IMR-90 (cell line): ENCODE data around the gene SRD5A1. TPM values are rescaled to one million over a fixed set of nuclear protein-coding genes. Genes with fewer than 3 reads are reported as not detected.

ENCODE experiments used
- ATAC-seq: fragments of 200-7000 bp; cut with Tn5 transposase; 2 replicates; pipeline ENCODE4 v1.9.1; 2020; ENCODE audit warnings: low read depth, mild to moderate bottlenecking, moderate library complexity
- BruUV-seq: library from RNA; stranded (reverse); fragments of 400-500 nt; replicated peaks from 2 replicates; lab custom pipeline; 2021; lab: Mats Ljungman, UMichigan
- CTCF ChIA-PET: fragments of 300-600 bp; formaldehyde crosslinking; extraction: SDS; loops from one replicate; lab custom pipeline; 2021; ENCODE audit warnings: antibody characterized with exemption; lab: Yijun Ruan, JAX
- POLR2A ChIA-PET: fragments of 300-600 bp; sonication (Branson Sonifier 250); formaldehyde crosslinking; loops from one replicate; lab custom pipeline; 2022; ENCODE audit warnings: antibody characterized with exemption; ENCODE audit not compliant: unreplicated experiment; lab: Charles Lee
- DNase-seq: peaks from one replicate; pipeline ENCODE4 v3.0.0; 2013
- H2AFZ ChIP-seq: replicated peaks from 2 replicates; pipeline ENCODE3; 2013; ENCODE audit warnings: low read length, mild to moderate bottlenecking; ENCODE audit not compliant: poor library complexity
- H2AK5ac ChIP-seq: 2 replicates; pipeline ENCODE4 v1.6.1; 2013; ENCODE audit warnings: low read depth, low read length, inconsistent platforms
- H2AK9ac ChIP-seq: replicated peaks from 2 replicates; pipeline ENCODE3; 2013; ENCODE audit warnings: mild to moderate bottlenecking, low read depth, low read length, moderate library complexity; ENCODE audit not compliant: poor library complexity
- H2BK120ac ChIP-seq: 2 replicates; pipeline ENCODE4 v1.6.1; 2013; ENCODE audit warnings: low read depth, low read length, inconsistent platforms
- H2BK15ac ChIP-seq: 3 replicates; pipeline ENCODE4 v1.6.1; 2013; ENCODE audit warnings: low read depth, low read length, inconsistent platforms
- H2BK20ac ChIP-seq: 2 replicates; pipeline ENCODE4 v1.6.1; 2013; ENCODE audit warnings: low read depth, mild to moderate bottlenecking, inconsistent platforms, low read length, moderate library complexity
- H2BK5ac ChIP-seq: 2 replicates; pipeline ENCODE4 v1.6.1; 2013; ENCODE audit warnings: mild to moderate bottlenecking, low read depth, low read length, inconsistent platforms; ENCODE audit not compliant: poor library complexity, severe bottlenecking
- H3K14ac ChIP-seq: replicated peaks from 2 replicates; pipeline ENCODE4 v1.6.1; 2013; ENCODE audit warnings: low read depth, low read length, inconsistent platforms
- H3K18ac ChIP-seq: 2 replicates; pipeline ENCODE4 v1.6.1; 2013; ENCODE audit warnings: low read depth, low read length, control low read depth
- H3K23ac ChIP-seq: 2 replicates; pipeline ENCODE4 v1.6.1; 2013; ENCODE audit warnings: low read depth, low read length, inconsistent platforms
- H3K27ac ChIP-seq: 2 replicates; pipeline ENCODE4 v1.5.1; 2013; ENCODE audit warnings: mild to moderate bottlenecking, control low read depth, low read length; ENCODE audit not compliant: insufficient read depth
- H3K27me3 ChIP-seq: 2 replicates; pipeline ENCODE4 v1.6.1; 2013; ENCODE audit warnings: low read length; ENCODE audit not compliant: control insufficient read depth, insufficient read depth
- H3K36me3 ChIP-seq: 2 replicates; pipeline ENCODE4 v1.6.1; 2013; ENCODE audit warnings: low read length, mixed read lengths; ENCODE audit not compliant: control insufficient read depth, insufficient read depth
- H3K4ac ChIP-seq: 2 replicates; pipeline ENCODE4 v1.6.1; 2013; ENCODE audit warnings: low read depth, low read length, inconsistent platforms
- H3K4me1 ChIP-seq: 2 replicates; pipeline ENCODE4 v1.6.1; 2013; ENCODE audit warnings: low read length, mixed read lengths; ENCODE audit not compliant: control insufficient read depth, insufficient read depth
- H3K4me2 ChIP-seq: 2 replicates; pipeline ENCODE4 v1.6.1; 2013; ENCODE audit warnings: low read depth, mild to moderate bottlenecking, control low read depth, low read length, moderate library complexity
- H3K4me3 ChIP-seq: 2 replicates; pipeline ENCODE4 v1.5.1; 2013; ENCODE audit warnings: low read depth, mild to moderate bottlenecking, control low read depth, low read length, moderate library complexity; ENCODE audit not compliant: insufficient read depth
- H3K56ac ChIP-seq: 2 replicates; pipeline ENCODE4 v1.6.1; 2013; ENCODE audit warnings: low read length, inconsistent platforms; ENCODE audit not compliant: insufficient read depth; ENCODE audit errors: extremely low read depth
- H3K79me1 ChIP-seq, 2 experiments: 2 replicates each; pipeline ENCODE4 v1.6.1; 2013; ENCODE audit warnings: low read length in 2 of 2, inconsistent platforms in 1 of 2, low read depth in 1 of 2
- H3K9ac ChIP-seq: 2 replicates; pipeline ENCODE4 v1.6.1; 2013; ENCODE audit warnings: low read depth, low read length, control low read depth
- H3K9me1 ChIP-seq: 2 replicates; pipeline ENCODE4 v1.6.1; 2013; ENCODE audit warnings: low read length, inconsistent platforms; ENCODE audit not compliant: insufficient read depth
- H3K9me3 ChIP-seq: 2 replicates; pipeline ENCODE4 v1.6.1; 2013; ENCODE audit warnings: low read length; ENCODE audit not compliant: control insufficient read depth, insufficient read depth
- H4K20me1 ChIP-seq: 2 replicates; pipeline ENCODE4 v1.6.1; 2013; ENCODE audit warnings: low read length, inconsistent platforms; ENCODE audit not compliant: insufficient read depth
- H4K5ac ChIP-seq: 2 replicates; pipeline ENCODE4 v1.6.1; 2013; ENCODE audit warnings: mild to moderate bottlenecking, low read depth, low read length, control low read depth
- H4K8ac ChIP-seq, 2 experiments: 2 replicates each; pipeline ENCODE4 v1.6.1; 2013; ENCODE audit warnings: low read depth in 2 of 2, low read length in 2 of 2, control low read depth in 1 of 2, inconsistent platforms in 1 of 2
- H4K91ac ChIP-seq: 2 replicates; pipeline ENCODE4 v1.6.1; 2013; ENCODE audit warnings: low read depth, low read length, inconsistent platforms; ENCODE audit not compliant: insufficient read depth
- BHLHE40 ChIP-seq: fragments of 150-350 bp; IDR thresholded peaks from 2 replicates; pipeline ENCODE4 v1.6.1; 2016; ENCODE audit warnings: mild to moderate bottlenecking, low read depth, low read length
- CHD1 ChIP-seq: IDR thresholded peaks from 2 replicates; pipeline ENCODE4 v1.6.1; 2012; ENCODE audit warnings: low read depth, low read length, improper control_type of control experiment
- MAFK ChIP-seq: IDR thresholded peaks from 2 replicates; pipeline ENCODE4 v1.6.1; 2012; ENCODE audit warnings: low read depth, low read length, improper control_type of control experiment
- MAZ ChIP-seq: IDR thresholded peaks from 2 replicates; pipeline ENCODE4 v1.6.1; 2012; ENCODE audit warnings: low read depth, mild to moderate bottlenecking, low read length, improper control_type of control experiment, moderate library complexity, borderline replicate concordance
- NFE2L2 ChIP-seq: fragments of 150-350 bp; IDR thresholded peaks from 2 replicates; pipeline ENCODE4 v1.6.1; 2016; ENCODE audit warnings: low read depth, mild to moderate bottlenecking, low read length
- POLR2A ChIP-seq: IDR thresholded peaks from 2 replicates; pipeline ENCODE4 v1.6.1; 2012; ENCODE audit warnings: mild to moderate bottlenecking, low read depth, low read length
- RAD21 ChIP-seq: IDR thresholded peaks from 2 replicates; pipeline ENCODE4 v1.6.1; 2012; ENCODE audit warnings: low read length, improper control_type of control experiment
- RCOR1 ChIP-seq: IDR thresholded peaks from 2 replicates; pipeline ENCODE4 v1.6.1; 2012; ENCODE audit warnings: mild to moderate bottlenecking, low read length, improper control_type of control experiment; ENCODE audit not compliant: insufficient replicate concordance
- RFX5 ChIP-seq: IDR thresholded peaks from 2 replicates; pipeline ENCODE4 v1.8.0; 2012; ENCODE audit warnings: low read depth, mild to moderate bottlenecking, low read length, moderate library complexity
- SMC3 ChIP-seq: fragments of 150-350 bp; IDR thresholded peaks from 2 replicates; pipeline ENCODE4 v1.6.1; 2016; ENCODE audit warnings: low read depth, mild to moderate bottlenecking, antibody characterized with exemption, low read length, moderate library complexity
- WGBS, 2 experiments: methylation state at CpG; one replicate each; pipeline versions ENCODE4 v1.1.5 to v1.1.7; 2013; ENCODE audit warnings: missing lambda C conversion rate in 2 of 2; ENCODE audit not compliant: insufficient read length in 1 of 2; ENCODE audit errors: extremely low coverage in 2 of 2; 5-methylcytosine and 5-hydroxymethylcytosine counted together
- dilution Hi-C: fragments of 300-500 bp; cut with HindIII; formaldehyde crosslinking; loops from one replicate; pipeline ENCODE4 v1.14.3; 2018; ENCODE audit warnings: low sequenced_read_pairs; ENCODE audit not compliant: unreplicated experiment
- in situ Hi-C: fragments of 300-500 bp; cut with MboI; formaldehyde crosslinking; loops from 3 replicates; pipeline ENCODE4 v1.14.3; 2019; ENCODE audit warnings: low sequenced_read_pairs, inconsistent platforms, mixed read lengths
- intact Hi-C: fragments of 100-400 bp; cut with micrococcal nuclease; formaldehyde crosslinking; loops from 2 replicates; pipeline ENCODE4 v1.10.0; 2022
- polyA plus RNA-seq, 3 experiments: library from polyadenylated mRNA; depleted of rRNA; stranded (reverse); fragments of >200 nt; gene quantifications; 2 replicates each; pipeline ENCODE4 v1.2.3, GENCODE V29; 2012; ENCODE audit warnings: low replicate concordance in 1 of 3
- total RNA-seq: library from RNA; depleted of rRNA; stranded (reverse); fragments of >200 nt; gene quantifications from 2 replicates; pipeline ENCODE4 v1.2.3, GENCODE V29; 2012
- TF ChIP-seq, protein P1 (sequence below): conservative IDR thresholded peaks from 2 replicates; pipeline ENCODE4 v1.5.1; 2012; ENCODE audit warnings: mild to moderate bottlenecking, low read depth, low read length, improper control_type of control experiment
- TF ChIP-seq, protein P2 (sequence below): fragments of 150-350 bp; IDR thresholded peaks from 2 replicates; pipeline ENCODE4 v1.6.1; 2016; ENCODE audit warnings: low read depth, mild to moderate bottlenecking, low read length, moderate library complexity, borderline replicate concordance
- TF ChIP-seq, protein P3 (sequence below): fragments of 150-350 bp; IDR thresholded peaks from 2 replicates; pipeline ENCODE4 v1.6.1; 2017; ENCODE audit warnings: mild to moderate bottlenecking, antibody characterized with exemption, low read length, low read depth

Gene SRD5A1
- total and polyA plus RNA-seq, 2 of the 4 experiments (the other 2 are of a cell fraction), result 6.3 to 18.2 TPM

DNA sequence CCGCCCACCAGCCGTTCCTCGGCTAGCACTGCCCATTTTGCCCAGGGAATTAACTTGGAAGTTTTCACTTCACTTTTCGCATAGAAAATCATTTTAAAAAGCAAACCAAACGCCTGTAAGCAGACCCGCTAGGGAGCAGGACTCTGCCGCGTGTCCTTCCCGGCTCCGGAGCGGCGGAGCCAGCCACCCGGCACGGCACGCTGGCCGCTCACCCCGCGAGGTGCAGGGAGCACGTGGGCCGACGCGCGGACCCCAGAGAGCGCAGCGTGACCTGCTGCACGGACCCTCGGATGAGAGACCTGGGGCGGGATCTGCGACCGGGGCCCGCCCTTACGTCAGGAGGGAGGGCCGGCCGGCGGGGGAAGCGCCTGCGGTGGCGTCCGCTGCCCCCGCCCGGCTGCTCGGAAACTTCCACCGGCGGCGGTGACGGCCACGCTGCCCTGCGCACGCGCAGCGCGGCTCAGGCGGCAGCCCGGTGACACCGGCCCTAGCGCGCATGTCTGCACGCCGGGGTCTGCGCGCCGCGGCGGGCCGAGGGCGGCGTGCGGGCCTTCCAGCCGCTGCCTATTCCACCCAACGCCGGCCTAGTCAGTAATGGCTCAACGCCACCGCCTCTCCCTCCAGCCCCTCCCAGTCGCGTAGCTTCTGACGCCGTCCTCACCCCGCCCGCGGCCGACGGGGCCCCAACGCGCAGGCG, 79.5 kb downstream of the SRD5A1 start:
- H2BK5ac ChIP-seq, result peak overlapping the region; percentile 93
- peak overlapping the region; percentile 87; the same call in 1 of the 2 replicates for H2AK5ac ChIP-seq
- peak overlapping the region; percentile 97 for H2AK9ac ChIP-seq
- dilution Hi-C loops (no loop called here), intact Hi-C loops (loop anchor here (2.0 to 5.0 kb wide), 3 partner anchors 20 to 80 kb away; partner anchors contain the start of genes NSUN2 and SRD5A1), in situ Hi-C loops (no loop called here)
- ATAC-seq (peak; percentile 79), DNase-seq (peak; percentile 94)
- H4K5ac ChIP-seq, result no peak overlapping the region
- no TSS peak for BruUV-seq
- peak overlapping the region; percentile 95 for H3K14ac ChIP-seq
- peak overlapping the region; percentile 74; the same call in 1 of the 2 replicates for H2BK120ac ChIP-seq
- peak overlapping the region; percentile 93 for H3K4ac ChIP-seq
- no peak overlapping the region; the same call in 2 of the 3 replicates for H2BK15ac ChIP-seq
- peak overlapping the region; percentile 60 for H3K9ac ChIP-seq
- peak overlapping the region; percentile 99; the same call in 1 of the 2 replicates for H3K23ac ChIP-seq
- no peaks in the 10 kb centered on the region for H3K36me3 ChIP-seq
- peak overlapping the region; percentile 66; the same call in 1 of the 2 replicates for H3K56ac ChIP-seq
- 0% methylated on average over 29 of the region's 85 CpGs; no CpG with 5 or more reads in 1 of the 2 experiments for WGBS, 2 experiments
- H3K9me1 ChIP-seq, result peaks cover 32% of the 10 kb centered on the region
- peak overlapping the region; percentile 96 for H3K4me2 ChIP-seq
- peaks cover 19% of the 10 kb centered on the region for H3K4me1 ChIP-seq
- H3K79me1 ChIP-seq, result peaks cover 4 to 40% of the 10 kb centered on the region in 2 experiments; a peak in 3 of 4 replicates
- H4K8ac ChIP-seq, result peak overlapping the region; percentile 44 to 66; a peak in 3 of 4 replicates
- peak overlapping the region; percentile 78 for H4K91ac ChIP-seq
- no peak overlapping the region for H2BK20ac ChIP-seq
- no peaks in the 10 kb centered on the region for H3K27me3 ChIP-seq
- H4K20me1 ChIP-seq, result peaks cover 36% of the 10 kb centered on the region
- POLR2A ChIA-PET, result no interaction called here
- peak overlapping the region; percentile 78 for H3K4me3 ChIP-seq
- no peaks in the 10 kb centered on the region for H3K9me3 ChIP-seq
- 0 out of 2 replicates have a peak overlapping the region, but pooled peaks have one; percentile 7 for H3K18ac ChIP-seq
- H3K27ac ChIP-seq, result peak overlapping the region; percentile 88
- CTCF ChIA-PET, result interaction anchor here (1.0 kb wide), 1 partner anchor 14 kb away, joined by 3 read pairs; no protein-coding TSS in a partner anchor
- peak overlapping the region; percentile 96 for H2AFZ ChIP-seq
- TF ChIP-seq MAZ (peak; percentile 99), SMC3 (0 out of 2 replicates have a peak, but pooled peaks have one; percentile 3), BHLHE40 (no peak; the same call in 1 of the 2 replicates), RCOR1 (no peak), RFX5 (no peak), POLR2A (peak; percentile 74), RAD21 (no peak), MAFK (no peak), CHD1 (no peak; the same call in 1 of the 2 replicates), NFE2L2 (no peak)
- TF ChIP-seq, protein P1, sequence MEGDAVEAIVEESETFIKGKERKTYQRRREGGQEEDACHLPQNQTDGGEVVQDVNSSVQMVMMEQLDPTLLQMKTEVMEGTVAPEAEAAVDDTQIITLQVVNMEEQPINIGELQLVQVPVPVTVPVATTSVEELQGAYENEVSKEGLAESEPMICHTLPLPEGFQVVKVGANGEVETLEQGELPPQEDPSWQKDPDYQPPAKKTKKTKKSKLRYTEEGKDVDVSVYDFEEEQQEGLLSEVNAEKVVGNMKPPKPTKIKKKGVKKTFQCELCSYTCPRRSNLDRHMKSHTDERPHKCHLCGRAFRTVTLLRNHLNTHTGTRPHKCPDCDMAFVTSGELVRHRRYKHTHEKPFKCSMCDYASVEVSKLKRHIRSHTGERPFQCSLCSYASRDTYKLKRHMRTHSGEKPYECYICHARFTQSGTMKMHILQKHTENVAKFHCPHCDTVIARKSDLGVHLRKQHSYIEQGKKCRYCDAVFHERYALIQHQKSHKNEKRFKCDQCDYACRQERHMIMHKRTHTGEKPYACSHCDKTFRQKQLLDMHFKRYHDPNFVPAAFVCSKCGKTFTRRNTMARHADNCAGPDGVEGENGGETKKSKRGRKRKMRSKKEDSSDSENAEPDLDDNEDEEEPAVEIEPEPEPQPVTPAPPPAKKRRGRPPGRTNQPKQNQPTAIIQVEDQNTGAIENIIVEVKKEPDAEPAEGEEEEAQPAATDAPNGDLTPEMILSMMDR, result no peak
- TF ChIP-seq, protein P2, sequence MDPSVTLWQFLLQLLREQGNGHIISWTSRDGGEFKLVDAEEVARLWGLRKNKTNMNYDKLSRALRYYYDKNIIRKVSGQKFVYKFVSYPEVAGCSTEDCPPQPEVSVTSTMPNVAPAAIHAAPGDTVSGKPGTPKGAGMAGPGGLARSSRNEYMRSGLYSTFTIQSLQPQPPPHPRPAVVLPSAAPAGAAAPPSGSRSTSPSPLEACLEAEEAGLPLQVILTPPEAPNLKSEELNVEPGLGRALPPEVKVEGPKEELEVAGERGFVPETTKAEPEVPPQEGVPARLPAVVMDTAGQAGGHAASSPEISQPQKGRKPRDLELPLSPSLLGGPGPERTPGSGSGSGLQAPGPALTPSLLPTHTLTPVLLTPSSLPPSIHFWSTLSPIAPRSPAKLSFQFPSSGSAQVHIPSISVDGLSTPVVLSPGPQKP, result no peak
- TF ChIP-seq, protein P3, sequence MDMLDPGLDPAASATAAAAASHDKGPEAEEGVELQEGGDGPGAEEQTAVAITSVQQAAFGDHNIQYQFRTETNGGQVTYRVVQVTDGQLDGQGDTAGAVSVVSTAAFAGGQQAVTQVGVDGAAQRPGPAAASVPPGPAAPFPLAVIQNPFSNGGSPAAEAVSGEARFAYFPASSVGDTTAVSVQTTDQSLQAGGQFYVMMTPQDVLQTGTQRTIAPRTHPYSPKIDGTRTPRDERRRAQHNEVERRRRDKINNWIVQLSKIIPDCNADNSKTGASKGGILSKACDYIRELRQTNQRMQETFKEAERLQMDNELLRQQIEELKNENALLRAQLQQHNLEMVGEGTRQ, result peak; percentile 78
